Kidney tubule cell (primary cell): ENCODE measurements around the gene RPL9.
"Not testable (repeated sequence)": the region's sequence is repeated elsewhere in the genome, so short reads cannot be mapped to it uniquely, and the experiment has no call there.

Experiments used
- DNase-seq: peaks from one replicate; pipeline ENCODE4 v3.0.0-alpha.2; 2018; ENCODE audit warnings: low spot score

RPL9 gene

DNA sequence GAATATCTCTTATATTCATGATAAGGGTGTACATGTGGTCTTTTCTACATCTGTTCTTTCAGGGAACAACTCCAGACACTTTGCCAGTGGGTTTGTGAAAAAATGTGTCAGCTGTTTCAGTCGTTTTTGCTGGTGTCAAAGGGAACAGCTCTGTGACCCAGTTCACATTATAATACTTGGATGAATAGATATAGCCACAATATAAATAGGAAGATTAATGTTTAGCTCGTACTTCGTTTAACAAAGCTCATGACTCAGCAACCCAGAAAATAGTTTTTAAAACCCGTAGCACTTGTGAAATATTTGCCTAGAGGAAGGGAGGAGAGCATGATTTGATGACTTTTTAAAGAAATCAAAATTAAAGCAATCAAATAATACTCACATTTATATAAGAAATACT, 8.0 kb upstream of the RPL9 start:
- peak; percentile 82 for DNase-seq

GRCh38 chr4:39464886-39465501, 6.3 kb upstream of the RPL9 start:
- peak; percentile 70 for DNase-seq

DNA sequence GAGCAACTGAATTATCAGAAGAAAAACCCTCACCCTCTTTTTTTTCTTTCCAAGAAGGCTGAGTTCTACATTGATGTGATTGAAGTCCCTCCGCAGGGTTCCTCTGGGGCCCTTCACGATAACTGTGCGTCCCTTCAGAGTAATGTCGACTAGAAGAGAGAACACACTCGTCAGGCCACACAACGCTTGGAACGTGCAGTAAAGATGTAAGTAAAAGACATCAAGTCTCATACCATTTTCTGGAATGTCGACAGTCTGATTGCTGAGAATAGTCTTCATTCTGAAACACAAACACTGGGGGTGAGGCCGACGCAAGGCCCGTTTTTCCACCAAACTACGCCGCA, 589 bp downstream of the RPL9 start:
- DNase-seq, result not testable (repeated sequence)

GRCh38 chr4:39456946-39457763, 1.6 kb downstream of the RPL9 start:
- DNase-seq, result no peak

- DNase-seq, result no peak
These were observed 3.2 kb downstream of the RPL9 start for GRCh38 chr4:39455486-39455885.

- DNase-seq, result no peak
These were observed 5.0 kb downstream of the RPL9 start for GRCh38 chr4:39453738-39454137.

GRCh38 chr4:39452860-39453587, 5.7 kb downstream of the RPL9 start:
- no peak for DNase-seq

GRCh38 chr4:39452153-39452859, 6.4 kb downstream of the RPL9 start:
- DNase-seq, result no peak

- no peak for DNase-seq
These were observed 7.2 kb downstream of the RPL9 start for GRCh38 chr4:39451423-39452023.

DNA sequence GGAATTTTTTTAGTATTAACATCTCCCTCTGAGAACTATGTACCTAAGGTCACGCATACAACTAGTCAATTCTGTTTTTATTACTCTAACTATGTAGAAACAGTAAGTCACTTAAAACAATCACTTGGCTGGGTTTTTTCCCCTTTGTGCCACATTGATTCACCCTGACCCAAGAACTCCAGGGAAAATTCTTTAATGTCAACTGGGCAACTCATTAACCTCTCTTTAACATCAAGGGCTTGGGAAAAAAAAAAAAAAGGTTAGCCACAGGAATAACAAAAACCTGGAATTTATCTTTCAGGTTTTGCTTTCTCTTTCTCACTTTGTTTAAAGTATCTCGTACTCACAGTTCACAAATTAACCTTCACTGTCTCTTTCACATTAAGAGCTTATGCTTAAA, 8.1 kb downstream of the RPL9 start:
- DNase-seq, result peak; percentile 82

GRCh38 chr4:39446842-39447573, 11.7 kb downstream of the RPL9 start:
- peak; percentile 73 for DNase-seq

- no peak for DNase-seq
These were observed 12.3 kb downstream of the RPL9 start for GRCh38 chr4:39446483-39446841.

- no peak for DNase-seq
These were observed 15.7 kb downstream of the RPL9 start for GRCh38 chr4:39442998-39443397.

- DNase-seq, result no peak
These were observed 17.1 kb downstream of the RPL9 start for GRCh38 chr4:39441593-39441992.

- DNase-seq, result no peak
These were observed 22.8 kb downstream of the RPL9 start for GRCh38 chr4:39435659-39436563.

DNA sequence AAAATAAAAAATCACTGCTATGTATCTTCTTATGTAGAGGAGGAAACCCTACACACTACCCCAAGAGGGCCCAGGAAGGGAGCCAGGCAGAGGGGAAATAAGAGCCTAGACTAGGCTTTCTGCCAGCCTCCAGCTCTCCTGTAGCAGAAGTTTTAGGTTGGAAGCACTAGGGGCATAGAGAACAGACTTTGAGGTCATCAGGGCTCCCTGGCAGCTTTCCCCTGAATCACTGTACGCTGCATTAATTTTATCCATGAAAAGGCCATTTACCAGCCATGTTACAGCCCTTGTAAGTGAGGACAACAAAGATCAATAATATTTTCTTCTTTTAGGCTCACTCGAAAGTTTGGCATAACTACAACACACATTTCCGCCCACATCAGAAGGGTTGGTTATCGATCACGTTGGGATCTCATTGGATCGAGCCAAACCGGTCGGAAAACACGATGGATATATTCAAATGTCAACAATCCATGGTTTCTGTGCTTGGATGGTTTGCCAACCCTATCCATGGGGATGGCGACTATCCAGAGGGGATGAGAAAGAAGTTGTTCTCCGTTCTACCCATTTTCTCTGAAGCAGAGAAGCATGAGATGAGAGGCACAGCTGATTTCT, 24.7 kb downstream of the RPL9 start:
- DNase-seq, result no peak

GRCh38 chr4:39429476-39430334, 29.0 kb downstream of the RPL9 start:
- no peak for DNase-seq

DNA sequence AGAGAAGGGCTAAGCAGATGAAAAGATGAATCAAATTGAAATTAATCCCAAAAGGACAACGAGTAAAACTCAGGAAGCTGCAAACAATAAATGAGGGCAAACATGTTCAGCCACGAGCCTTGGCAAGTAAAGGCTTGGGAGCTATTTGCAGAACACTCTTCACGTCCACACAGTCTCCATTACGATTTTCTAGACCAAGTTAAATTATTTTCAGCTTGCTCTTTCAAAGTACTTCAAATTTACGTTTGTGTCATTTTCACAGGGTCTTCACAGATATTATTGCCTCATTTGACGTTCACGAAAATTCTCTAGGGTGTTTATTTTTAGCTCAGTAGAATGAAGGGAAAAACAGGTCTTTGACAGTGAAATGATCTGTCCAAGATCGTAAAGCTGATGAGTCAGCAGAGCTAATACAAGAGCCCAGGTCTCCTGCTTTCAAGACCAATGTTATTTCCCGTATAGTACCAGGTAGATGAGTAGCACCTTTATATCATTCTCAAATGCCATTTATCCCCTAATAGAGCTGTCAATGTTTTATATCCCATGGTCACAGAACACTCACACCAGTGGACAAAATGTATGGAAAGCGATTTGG, 31.1 kb downstream of the RPL9 start:
- no peak for DNase-seq

- DNase-seq, result no peak
These were observed 32.0 kb downstream of the RPL9 start for GRCh38 chr4:39426728-39427127.
